Measurements from ENCODE around the gene RABEP2. TPM values are rescaled to one million over a fixed set of nuclear protein-coding genes. Genes with fewer than 3 reads are reported as not detected.
A peak's percentile ranks its signal among the peaks of the same experiment; 100 is the strongest.

The RABEP2 gene
- total and polyA plus RNA-seq, 9 of the 15 experiments (the other 6 are each of a cell fraction or from before 2014, with no cell fraction given) = 0.15 to 13.4 (median 3.5) TPM

DNA sequence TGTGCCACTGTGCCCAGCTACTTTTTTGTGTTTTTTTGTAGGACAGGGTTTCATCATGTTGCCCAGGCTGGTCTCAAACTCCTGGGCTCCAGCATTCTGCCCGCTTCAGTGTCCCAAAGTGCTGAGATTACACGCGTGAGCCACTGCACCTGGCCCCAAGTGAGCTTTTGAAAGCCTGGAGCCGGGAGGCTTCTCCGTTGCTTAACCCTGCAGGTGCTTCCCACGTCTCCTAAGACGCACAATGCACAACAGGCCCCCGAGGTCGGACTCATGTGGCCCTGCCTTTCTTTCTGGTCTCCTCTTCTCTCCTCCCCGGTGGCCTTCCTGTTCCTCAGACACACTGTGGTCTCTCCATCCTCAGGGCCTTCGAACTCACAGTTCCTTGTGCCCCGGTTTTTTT is 12.5 kb downstream of the RABEP2 start:
- Histone ChIP-seq H3K4me2 (ENCODE audit: insufficient read depth, low read length) (no peak overlapping the region), H3K9me3 (replicated peaks; ENCODE audit: control insufficient read depth, insufficient read depth, low read depth, low read length) (no peaks in the 10 kb centered on the region), H3K4me1 (replicated peaks in 1 of 2; ENCODE audit: control insufficient read depth in 2 of 2, insufficient read depth in 2 of 2, low read length in 2 of 2) (peaks cover 0 to 18% of the 10 kb centered on the region in 2 experiments; a peak in 2 of 5 replicates), H3K9ac (ENCODE audit: insufficient read depth in 1 of 2, low read depth in 2 of 2, low read length in 2 of 2) (peak overlapping the region in 1 of 2 experiments; percentile 72; a peak in 2 of 4 replicates), H3K9me1 (ENCODE audit: control insufficient read depth, insufficient read depth, low read length) (peaks cover 4% of the 10 kb centered on the region), H4K20me1 (replicated peaks; ENCODE audit: control insufficient read depth, insufficient read depth, low read length) (no peaks in the 10 kb centered on the region), H2AFZ (ENCODE audit: low read depth, low read length) (peak overlapping the region; percentile 82; the same call in 1 of the 2 replicates), H3K36me3 (ENCODE audit: control insufficient read depth, insufficient read depth, low read length) (no peaks in the 10 kb centered on the region), H3K4me3 (no peak overlapping the region), H3K27me3 (ENCODE audit: control insufficient read depth in 2 of 2, insufficient read depth in 2 of 2, low read length in 2 of 2) (no peaks in the 10 kb centered on the region), H3K27ac (ENCODE audit: extremely low read depth, low read depth, low read length) (no peak overlapping the region), H3K79me2 (ENCODE audit: control insufficient read depth, insufficient read depth, low read length) (no peaks in the 10 kb centered on the region)
- intact Hi-C loops (cut with micrococcal nuclease) = no loop called here
- ChIA-PET POLR2A (interaction anchor here (0.9 kb wide), 1 partner anchor 11 kb away, joined by 5 read pairs; no protein-coding TSS in a partner anchor), CTCF (ENCODE audit: low intra/inter-chr PET ratio) (interaction anchor here (0.6 to 0.7 kb wide), 2 partner anchors 29 to 322 kb away, joined by 3 read pairs; no protein-coding TSS in a partner anchor)
- FAIRE-seq = no peak
- BruUV-seq (replicated peaks) = no TSS peak
- no peak for ATAC-seq
- WGBS (ENCODE audit: insufficient coverage, low coverage, missing lambda C conversion rate) = 78% methylated on average over 9 of the region's 12 CpGs
- no peak for TF ChIP-seq KLF10 (CRISPR knock-in tag; IDR thresholded peaks at IDR 0.05)
- no peak for TF ChIP-seq NONO (IDR thresholded peaks at IDR 0.05; ENCODE audit: low read depth in 2 of 2, low read length in 1 of 2)
- TF ChIP-seq, protein P1, sequence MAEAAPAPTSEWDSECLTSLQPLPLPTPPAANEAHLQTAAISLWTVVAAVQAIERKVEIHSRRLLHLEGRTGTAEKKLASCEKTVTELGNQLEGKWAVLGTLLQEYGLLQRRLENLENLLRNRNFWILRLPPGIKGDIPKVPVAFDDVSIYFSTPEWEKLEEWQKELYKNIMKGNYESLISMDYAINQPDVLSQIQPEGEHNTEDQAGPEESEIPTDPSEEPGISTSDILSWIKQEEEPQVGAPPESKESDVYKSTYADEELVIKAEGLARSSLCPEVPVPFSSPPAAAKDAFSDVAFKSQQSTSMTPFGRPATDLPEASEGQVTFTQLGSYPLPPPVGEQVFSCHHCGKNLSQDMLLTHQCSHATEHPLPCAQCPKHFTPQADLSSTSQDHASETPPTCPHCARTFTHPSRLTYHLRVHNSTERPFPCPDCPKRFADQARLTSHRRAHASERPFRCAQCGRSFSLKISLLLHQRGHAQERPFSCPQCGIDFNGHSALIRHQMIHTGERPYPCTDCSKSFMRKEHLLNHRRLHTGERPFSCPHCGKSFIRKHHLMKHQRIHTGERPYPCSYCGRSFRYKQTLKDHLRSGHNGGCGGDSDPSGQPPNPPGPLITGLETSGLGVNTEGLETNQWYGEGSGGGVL (CRISPR knock-in tag; IDR thresholded peaks at IDR 0.05) = no peak
- TF ChIP-seq MAFK (IDR thresholded peaks at IDR 0.05; ENCODE audit: low read length) = no peak
- TF ChIP-seq CBX1 (IDR thresholded peaks at IDR 0.05; ENCODE audit: low read depth) = no peak
- TF ChIP-seq ZFP1 (CRISPR knock-in tag; IDR thresholded peaks at IDR 0.05) = no peak
- TF ChIP-seq CREBBP (IDR thresholded peaks at IDR 0.05; ENCODE audit: low read depth, low read length) = no peak
- no peak for TF ChIP-seq ZNF655 (CRISPR knock-in tag; IDR thresholded peaks at IDR 0.05)
- no peak for TF ChIP-seq HNRNPUL1 (IDR thresholded peaks at IDR 0.05; ENCODE audit: low read length)
- TF ChIP-seq U2AF2 (optimal IDR thresholded peaks at IDR 0.05; ENCODE audit: low read depth, low read length) = no peak
- no peak for TF ChIP-seq ELF4 (CRISPR knock-in tag; IDR thresholded peaks at IDR 0.05)
- no peak for TF ChIP-seq ZNF316 (IDR thresholded peaks at IDR 0.05)
- TF ChIP-seq, protein P2, sequence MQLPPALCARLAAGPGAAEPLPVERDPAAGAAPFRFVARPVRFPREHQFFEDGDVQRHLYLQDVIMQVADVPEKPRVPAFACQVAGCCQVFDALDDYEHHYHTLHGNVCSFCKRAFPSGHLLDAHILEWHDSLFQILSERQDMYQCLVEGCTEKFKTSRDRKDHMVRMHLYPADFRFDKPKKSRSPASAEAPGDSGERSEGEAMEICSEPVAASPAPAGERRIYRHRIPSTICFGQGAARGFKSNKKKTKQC (CRISPR knock-in tag; IDR thresholded peaks at IDR 0.05) = no peak
- no peak for TF ChIP-seq PTRF (tag; IDR thresholded peaks at IDR 0.05)
- no peak for TF ChIP-seq SMARCC2 (IDR thresholded peaks at IDR 0.05; ENCODE audit: low read depth)
- in situ Hi-C loops (cut with MboI) = no loop called here
- DNase-seq (ENCODE audit: extremely low read depth in 1 of 4, low spot score in 3 of 4) = peak in 2 of 4 experiments; percentile 6 to 8
